ENCODE results near the gene OASL. TPM values are rescaled to one million over a fixed set of nuclear protein-coding genes. Genes with fewer than 3 reads are reported as not detected.

Gene OASL
- polyA plus RNA-seq, 3 donors from 2014 or later: 7.7 to 21.7 (median 13.2) TPM

DNA sequence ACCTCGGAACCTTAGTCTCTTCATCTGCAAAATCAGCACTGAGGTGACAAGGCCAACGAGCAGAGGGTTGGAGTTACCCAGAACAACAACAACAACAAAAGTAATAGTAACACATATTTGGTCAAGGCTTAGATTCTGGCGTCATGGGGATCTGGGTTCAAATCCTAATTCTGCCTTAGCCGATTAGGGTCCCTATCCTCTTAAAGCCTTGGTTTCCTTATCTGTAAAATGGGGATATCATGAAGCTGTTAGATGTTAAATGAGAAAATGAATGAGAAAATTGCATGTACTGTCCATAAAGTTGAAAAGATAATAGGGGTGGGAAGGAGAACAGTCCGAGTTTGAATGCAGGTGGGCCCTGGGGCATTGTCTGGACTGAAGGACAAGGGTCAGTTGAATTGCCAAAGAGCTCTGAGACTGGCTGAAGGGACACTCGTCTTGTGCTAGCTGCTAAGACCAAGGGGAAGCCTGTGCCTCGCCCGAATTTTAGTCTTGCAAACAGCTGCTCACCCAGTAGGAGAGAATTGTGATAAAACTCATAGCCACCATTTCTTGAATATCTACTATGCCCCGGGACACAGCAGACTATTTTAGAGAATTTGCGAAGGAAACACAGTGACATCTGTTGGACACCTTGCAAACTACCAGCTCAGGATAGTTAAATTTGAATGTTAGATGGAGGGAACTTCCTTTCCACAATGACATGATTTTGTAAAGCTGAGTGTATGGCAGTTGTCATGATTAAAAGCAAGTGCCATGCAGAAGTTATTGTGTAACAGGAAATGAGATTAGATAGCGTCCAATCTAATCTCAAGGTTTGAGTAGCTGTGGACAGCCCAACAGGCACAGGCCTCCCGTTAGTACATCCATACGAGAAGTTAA lies 67.5 kb downstream of the OASL start:
- Mint-ChIP-seq H3K4me1 (peaks cover 0 to 2% of the 10 kb centered on the region in 2 donors), H3K27ac (no peak overlapping the region), H3K9me3 (no peaks in the 10 kb centered on the region), H3K4me3 (no peak overlapping the region), H3K36me3 (no peaks in the 10 kb centered on the region), H3K27me3 (ENCODE audit: low read depth in 3 of 3) (peaks cover 2 to 9% (median 2%) of the 10 kb centered on the region in 3 donors)
- DNase-seq: peak; percentile 28 to 54 (median 36)

DNA sequence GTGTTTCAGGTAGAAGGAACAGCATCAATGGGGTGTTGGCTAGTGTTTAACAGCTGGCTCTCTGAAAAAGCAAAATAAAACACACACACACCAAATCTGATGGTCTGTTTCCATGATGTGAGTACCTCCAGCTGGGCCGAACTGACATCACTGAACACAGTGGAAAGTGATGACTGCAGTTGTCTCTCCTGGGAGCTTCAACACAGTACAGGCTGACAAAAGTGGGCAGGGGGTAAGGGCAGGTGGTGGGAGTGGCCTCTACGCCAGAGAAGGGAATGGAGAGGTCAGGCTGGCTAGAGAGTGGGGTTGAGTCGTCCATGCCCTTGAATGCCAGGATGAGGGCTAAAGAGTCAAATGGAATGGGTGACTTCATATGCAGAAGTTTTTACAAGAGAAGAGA lies 68.7 kb downstream of the OASL start:
- Mint-ChIP-seq H3K9me3 (no peaks in the 10 kb centered on the region), H3K4me3 (no peak overlapping the region), H3K27me3 (ENCODE audit: low read depth in 3 of 3) (peaks cover 2 to 9% (median 2%) of the 10 kb centered on the region in 3 donors), H3K4me1 (peaks cover 0 to 2% of the 10 kb centered on the region in 2 donors), H3K27ac (no peak overlapping the region), H3K36me3 (no peaks in the 10 kb centered on the region)
- no peak for DNase-seq

Other genes starting within 250 kb of the OASL start
- 10 to 100 TPM; 10.2 to 18.8 (median 15.6) TPM for gene SPPL3, start 134.9 kb downstream of the OASL start, polyA plus RNA-seq
- not detected for gene HNF1A, start 60.7 kb downstream of the OASL start, polyA plus RNA-seq
- 10 to 100 TPM; 11.8 to 24.8 (median 23.9) TPM for gene C12orf43, start 22.8 kb downstream of the OASL start, polyA plus RNA-seq
- 10 to 100 TPM in 2 of 3 donors, 1 to 10 TPM in 1; 7.5 to 17.4 (median 12.9) TPM for gene P2RX7, start 93.6 kb upstream of the OASL start, polyA plus RNA-seq
- gene P2RX4, start 170.9 kb upstream of the OASL start, polyA plus RNA-seq: 10 to 100 TPM; 38.2 to 49.0 (median 47.7) TPM

All from immature natural killer cell (primary cell).